Femur (tissue), 1 donor: ENCODE data around the gene PLCXD3.
"Not testable (repeated sequence)": the region's sequence is repeated elsewhere in the genome, so short reads cannot be mapped to it uniquely, and the experiment has no call there.

ENCODE experiments used
- DNase-seq: peaks from one replicate; pipeline ENCODE4 v3.0.0-alpha.2; 2017

Gene PLCXD3

GRCh38 chr5:41510176-41510831 lies at the start of gene PLCXD3:
Gene PLCXD3 (minus strand): TSS chr5:41510601. CDS start chr5:41510526, 75 bp downstream.
- no peak for DNase-seq

GRCh38 chr5:41559184-41559583 lies 48.8 kb upstream of the PLCXD3 start:
- DNase-seq = no peak

- no peak for DNase-seq
These were observed 47.9 kb upstream of the PLCXD3 start for GRCh38 chr5:41558295-41558694.

- DNase-seq = no peak
These were observed 37.6 kb upstream of the PLCXD3 start for GRCh38 chr5:41547991-41548390.

GRCh38 chr5:41542183-41542582 lies 31.8 kb upstream of the PLCXD3 start:
- DNase-seq = no peak

GRCh38 chr5:41539454-41539853 lies 29.1 kb upstream of the PLCXD3 start:
- DNase-seq = no peak

GRCh38 chr5:41537581-41537980 lies 27.2 kb upstream of the PLCXD3 start:
- no peak for DNase-seq

GRCh38 chr5:41532485-41532884 lies 22.1 kb upstream of the PLCXD3 start:
- no peak for DNase-seq

- no peak for DNase-seq
These were observed 16.9 kb upstream of the PLCXD3 start for GRCh38 chr5:41527201-41527779.

- no peak for DNase-seq
These were observed 16.3 kb upstream of the PLCXD3 start for GRCh38 chr5:41526699-41527098.

GRCh38 chr5:41524174-41524573 lies 13.8 kb upstream of the PLCXD3 start:
- no peak for DNase-seq

GRCh38 chr5:41522193-41522786 lies 11.9 kb upstream of the PLCXD3 start:
- no peak for DNase-seq

- DNase-seq = no peak
These were observed 9.4 kb upstream of the PLCXD3 start for GRCh38 chr5:41519801-41520200.

GRCh38 chr5:41517909-41518308 lies 7.5 kb upstream of the PLCXD3 start:
- DNase-seq = no peak

GRCh38 chr5:41511241-41511640 lies 840 bp upstream of the PLCXD3 start:
- no peak for DNase-seq

GRCh38 chr5:41509399-41510175 lies 814 bp downstream of the PLCXD3 start:
- no peak for DNase-seq

GRCh38 chr5:41508696-41509398 lies 1.6 kb downstream of the PLCXD3 start:
- DNase-seq = no peak

- DNase-seq = no peak
These were observed 2.2 kb downstream of the PLCXD3 start for GRCh38 chr5:41508186-41508585.

GRCh38 chr5:41507501-41507900 lies 2.9 kb downstream of the PLCXD3 start:
- no peak for DNase-seq

- no peak for DNase-seq
These were observed 6.5 kb downstream of the PLCXD3 start for GRCh38 chr5:41503860-41504259.

- DNase-seq = no peak
These were observed 7.1 kb downstream of the PLCXD3 start for GRCh38 chr5:41503310-41503709.

GRCh38 chr5:41493490-41494126 lies 16.8 kb downstream of the PLCXD3 start:
- DNase-seq = not testable (repeated sequence)

GRCh38 chr5:41485533-41485932 lies 24.9 kb downstream of the PLCXD3 start:
- DNase-seq = no peak
